Esophagus muscularis mucosa (tissue), 4 donors: Measurements from ENCODE around the gene EEF1E1. TPM values are rescaled to one million over a fixed set of nuclear protein-coding genes. Genes with fewer than 3 reads are reported as not detected.
"Not testable (repeated sequence)": the region's sequence is repeated elsewhere in the genome, so short reads cannot be mapped to it uniquely, and the experiment has no call there.

Experiments
- DNase-seq: peaks from one replicate; pipeline ENCODE4 v3.0.0-alpha.2; 2017; ENCODE audit errors: extremely low spot score
- H3K27ac ChIP-seq, 4 donors: fragments of 200-600 bp; sonication (generic); replicated peaks in 1 of 4; 1 replicate in 3 of 4; 2 replicates in 1 of 4; pipeline ENCODE4 v1.5.1; 2016 to 2019; ENCODE audit warnings: mild to moderate bottlenecking in 1 of 4
- H3K27me3 ChIP-seq, 4 donors: fragments of 200-600 bp; sonication (generic); one replicate each; pipeline versions ENCODE4 v1.5.1 to v1.6.0; 2016 to 2019
- H3K36me3 ChIP-seq, 4 donors: fragments of 200-600 bp; sonication (generic); one replicate each; pipeline ENCODE4 v1.5.1; 2016 to 2019
- H3K4me1 ChIP-seq, 4 donors: fragments of 200-600 bp; sonication (generic); one replicate each; pipeline ENCODE4 v1.5.1; 2016 to 2019
- H3K4me3 ChIP-seq, 4 donors: fragments of 200-600 bp; sonication (generic); 1 replicate in 2 of 4; 2 replicates in 2 of 4; pipeline ENCODE4 v1.5.1; 2016 to 2019; ENCODE audit warnings: mild to moderate bottlenecking in 4 of 4, moderate library complexity in 1 of 4
- H3K9me3 ChIP-seq, 4 donors: fragments of 200-600 bp; sonication (generic); 1 replicate in 3 of 4; 2 replicates in 1 of 4; pipeline ENCODE4 v1.5.1; 2016 to 2019
- EP300 ChIP-seq: sonication (generic); formaldehyde crosslinking; IDR thresholded peaks from one replicate; pipeline ENCODE4 v1.6.1; 2017; ENCODE audit warnings: antibody characterized with exemption
- POLR2A ChIP-seq: fragments of 450-650 bp; IDR thresholded peaks from one replicate; pipeline ENCODE4 v1.6.1; 2017; ENCODE audit warnings: antibody characterized with exemption, moderate library complexity, mild to moderate bottlenecking, low read depth
- POLR2AphosphoS5 ChIP-seq, 2 donors: sonication (generic); formaldehyde crosslinking; IDR thresholded peaks; one replicate each; pipeline ENCODE4 v1.6.1; 2017; ENCODE audit warnings: antibody characterized with exemption in 2 of 2
- WGBS: methylation state at CpG from one replicate; pipeline ENCODE4 v1.1.5; 2018; 5-methylcytosine and 5-hydroxymethylcytosine counted together
- intact Hi-C: fragments of 100-400 bp; cut with DNase I; formaldehyde crosslinking; loops from one replicate; pipeline ENCODE4 v1.15.1; 2023
- total RNA-seq, 4 donors: library from RNA; depleted of rRNA; stranded (reverse); fragments of >200 nt; gene quantifications; one replicate each; pipeline versions ENCODE4 v1.1.0 to v1.2.1, GENCODE V29; 2016
- TF ChIP-seq, protein P1 (sequence below), 3 experiments: fragments of 200-600 bp in 2 of 3; fragments of 450-650 bp in 1 of 3; sonication (generic) in 2 of 3; IDR thresholded peaks; one replicate each; pipeline ENCODE4 v1.5.1; 2017 to 2019; ENCODE audit warnings: antibody characterized with exemption in 3 of 3, mild to moderate bottlenecking in 2 of 3, moderate library complexity in 1 of 3

Gene EEF1E1
- total RNA-seq, 4 donors from 2014 or later = 25.2 to 45.2 (median 37.1) TPM

DNA sequence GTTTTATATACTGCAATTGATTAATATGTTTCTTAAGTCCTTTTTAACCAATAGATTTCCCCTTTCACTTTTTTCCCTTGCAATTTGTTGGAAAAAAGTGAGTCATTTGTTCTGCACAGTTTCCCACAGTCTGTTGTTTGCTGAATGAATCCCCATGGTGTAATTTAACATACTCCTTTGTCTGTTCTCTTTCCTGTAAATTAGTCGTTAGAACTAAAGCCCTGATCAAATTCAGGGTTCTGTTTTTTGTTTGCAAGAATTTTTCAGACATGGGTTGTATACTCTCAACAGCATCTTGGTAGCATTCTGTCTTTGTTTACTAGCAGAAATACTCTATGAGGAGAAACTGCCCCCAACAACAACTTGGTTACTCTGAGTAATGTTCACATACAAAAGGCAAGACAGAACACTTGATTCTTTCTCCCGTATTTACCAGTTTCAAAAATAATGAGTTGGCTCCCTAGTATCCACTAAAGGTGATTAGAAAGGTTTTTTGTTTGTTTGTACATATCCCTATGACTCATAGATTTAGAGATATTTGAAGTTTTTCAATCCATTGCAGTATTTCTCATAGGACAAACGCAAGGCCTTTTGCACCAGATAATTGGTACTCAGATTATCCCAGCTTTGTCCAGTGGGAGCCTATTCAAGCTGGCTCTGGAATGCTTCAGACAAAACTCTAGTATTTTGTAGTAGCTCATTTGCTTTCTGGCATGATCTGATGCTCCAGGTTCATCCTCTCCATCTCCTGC is 54.6 kb downstream of the EEF1E1 start:
- peaks cover 0 to 12% (median 4%) of the 10 kb centered on the region in 4 donors for H3K4me1 ChIP-seq
- H3K27me3 ChIP-seq = no peaks in the 10 kb centered on the region
- H3K27ac ChIP-seq = peak overlapping the region in 1 of 4 donors; percentile 44
- no peak for DNase-seq
- peaks cover 0 to 9% (median 4%) of the 10 kb centered on the region in 4 donors for H3K36me3 ChIP-seq
- H3K4me3 ChIP-seq = no peak overlapping the region
- TF ChIP-seq, protein P1, sequence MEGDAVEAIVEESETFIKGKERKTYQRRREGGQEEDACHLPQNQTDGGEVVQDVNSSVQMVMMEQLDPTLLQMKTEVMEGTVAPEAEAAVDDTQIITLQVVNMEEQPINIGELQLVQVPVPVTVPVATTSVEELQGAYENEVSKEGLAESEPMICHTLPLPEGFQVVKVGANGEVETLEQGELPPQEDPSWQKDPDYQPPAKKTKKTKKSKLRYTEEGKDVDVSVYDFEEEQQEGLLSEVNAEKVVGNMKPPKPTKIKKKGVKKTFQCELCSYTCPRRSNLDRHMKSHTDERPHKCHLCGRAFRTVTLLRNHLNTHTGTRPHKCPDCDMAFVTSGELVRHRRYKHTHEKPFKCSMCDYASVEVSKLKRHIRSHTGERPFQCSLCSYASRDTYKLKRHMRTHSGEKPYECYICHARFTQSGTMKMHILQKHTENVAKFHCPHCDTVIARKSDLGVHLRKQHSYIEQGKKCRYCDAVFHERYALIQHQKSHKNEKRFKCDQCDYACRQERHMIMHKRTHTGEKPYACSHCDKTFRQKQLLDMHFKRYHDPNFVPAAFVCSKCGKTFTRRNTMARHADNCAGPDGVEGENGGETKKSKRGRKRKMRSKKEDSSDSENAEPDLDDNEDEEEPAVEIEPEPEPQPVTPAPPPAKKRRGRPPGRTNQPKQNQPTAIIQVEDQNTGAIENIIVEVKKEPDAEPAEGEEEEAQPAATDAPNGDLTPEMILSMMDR (IDR thresholded peaks at IDR 0.05) = no peak
- H3K9me3 ChIP-seq = no peaks in the 10 kb centered on the region
- intact Hi-C loops = no loop called here
- 78% methylated on average over 3 of the region's 3 CpGs for WGBS

DNA sequence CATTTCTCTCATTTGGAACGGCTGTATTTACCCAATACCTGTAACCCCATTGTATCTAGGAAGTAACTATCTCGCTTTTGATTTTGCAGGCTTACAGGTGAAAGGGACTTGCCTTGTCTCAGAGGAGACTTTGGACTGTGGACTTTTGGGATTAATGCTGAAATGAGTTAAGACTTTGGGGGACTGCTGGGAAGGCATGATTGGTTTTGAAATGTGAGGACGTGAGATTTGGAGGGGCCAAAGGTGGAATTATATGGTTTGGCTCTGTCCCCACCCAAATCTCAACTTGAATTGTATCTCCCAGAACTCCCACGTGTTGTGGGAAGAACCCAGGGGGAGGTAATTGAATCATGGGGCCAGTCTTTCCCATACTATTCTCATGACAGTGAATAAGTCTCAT is 56.6 kb downstream of the EEF1E1 start:
- intact Hi-C loops, H3K9me3 ChIP-seq, H3K4me3 ChIP-seq, DNase-seq, H3K36me3 ChIP-seq, H3K27me3 ChIP-seq, H3K27ac ChIP-seq: not testable (repeated sequence)
- H3K4me1 ChIP-seq = peaks cover 0 to 12% (median 4%) of the 10 kb centered on the region in 4 donors
- 94% methylated on average over 4 of the region's 4 CpGs for WGBS

DNA sequence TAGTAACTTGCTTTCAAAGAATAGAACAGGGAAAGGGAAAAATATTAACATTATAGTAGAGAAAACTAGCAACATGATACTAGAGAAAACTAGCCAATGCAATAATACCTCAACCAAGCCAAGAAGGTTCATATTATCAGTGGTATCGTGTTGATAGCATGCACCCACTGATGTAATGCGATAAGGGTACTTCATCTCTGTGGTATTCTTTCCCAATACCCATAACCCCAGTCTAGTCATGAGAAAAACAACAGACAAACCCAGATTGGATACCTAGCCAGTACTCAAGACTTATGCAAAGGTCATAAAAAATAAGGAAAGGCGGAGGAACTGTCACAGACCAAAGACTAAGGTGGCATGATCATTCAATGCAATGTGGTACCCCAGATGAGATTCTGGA is 59.1 kb downstream of the EEF1E1 start:
- intact Hi-C loops = no loop called here

DNA sequence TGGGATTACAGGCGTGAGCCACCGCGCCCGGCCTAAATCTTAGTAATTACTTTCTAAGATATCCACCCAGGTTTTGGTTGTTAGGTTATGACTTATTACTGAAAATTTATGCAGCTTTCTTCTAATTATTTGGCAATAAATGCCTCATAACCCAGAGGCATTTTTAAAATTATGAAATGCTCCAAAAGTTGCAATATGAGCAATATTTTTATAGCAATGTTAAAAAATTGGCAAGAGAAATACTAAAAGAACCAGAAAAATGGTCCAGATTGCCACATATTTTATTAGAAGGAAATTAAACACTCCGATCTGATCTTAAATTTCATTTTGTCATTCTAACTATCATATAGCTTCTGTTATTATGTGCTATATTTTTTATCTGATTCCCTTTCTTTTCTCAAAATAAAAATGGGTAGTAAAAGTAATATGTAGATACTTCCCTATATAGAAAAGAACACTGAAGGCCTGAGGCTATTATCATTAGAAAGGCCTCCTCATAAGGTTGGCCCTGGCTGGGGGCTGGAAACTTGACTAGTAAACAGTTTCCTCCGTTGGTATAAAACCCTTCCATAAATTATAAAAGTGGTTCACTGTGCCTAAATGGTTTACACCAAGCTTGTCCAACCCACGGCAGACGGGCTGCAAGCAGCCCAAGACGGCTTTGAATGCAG is 60.3 kb downstream of the EEF1E1 start:
- WGBS = 94% methylated on average over 9 of the region's 9 CpGs
- DNase-seq = no peak
- TF ChIP-seq POLR2AphosphoS5 (IDR thresholded peaks at IDR 0.05) = no peak
- TF ChIP-seq POLR2A = no peak
- TF ChIP-seq EP300 = no peak
- TF ChIP-seq, protein P1 (IDR thresholded peaks at IDR 0.05) = no peak
- Histone ChIP-seq H3K27ac (no peak overlapping the region), H3K27me3 (no peaks in the 10 kb centered on the region), H3K36me3 (peaks cover 0 to 31% (median 14%) of the 10 kb centered on the region in 4 donors), H3K4me3 (no peak overlapping the region), H3K9me3 (no peaks in the 10 kb centered on the region), H3K4me1 (peaks cover 0 to 2% (median under 1%) of the 10 kb centered on the region in 4 donors)
- intact Hi-C loops = no loop called here

More for the DNA sequence above, 59.1 kb downstream of the EEF1E1 start:
- peaks cover 0 to 12% (median 4%) of the 10 kb centered on the region in 4 donors for H3K4me1 ChIP-seq
- no peak for DNase-seq
- no peaks in the 10 kb centered on the region for H3K9me3 ChIP-seq
- H3K36me3 ChIP-seq = peaks cover 0 to 31% (median 14%) of the 10 kb centered on the region in 4 donors
- TF ChIP-seq POLR2A = no peak
- no peak for TF ChIP-seq EP300
- no peak for TF ChIP-seq POLR2AphosphoS5 (IDR thresholded peaks at IDR 0.05)
- TF ChIP-seq, protein P1 (IDR thresholded peaks at IDR 0.05) = no peak
- no peak overlapping the region for H3K4me3 ChIP-seq
- WGBS = 56% methylated on average over 3 of the region's 3 CpGs
- H3K27me3 ChIP-seq = no peaks in the 10 kb centered on the region
- H3K27ac ChIP-seq = no peak overlapping the region

DNA sequence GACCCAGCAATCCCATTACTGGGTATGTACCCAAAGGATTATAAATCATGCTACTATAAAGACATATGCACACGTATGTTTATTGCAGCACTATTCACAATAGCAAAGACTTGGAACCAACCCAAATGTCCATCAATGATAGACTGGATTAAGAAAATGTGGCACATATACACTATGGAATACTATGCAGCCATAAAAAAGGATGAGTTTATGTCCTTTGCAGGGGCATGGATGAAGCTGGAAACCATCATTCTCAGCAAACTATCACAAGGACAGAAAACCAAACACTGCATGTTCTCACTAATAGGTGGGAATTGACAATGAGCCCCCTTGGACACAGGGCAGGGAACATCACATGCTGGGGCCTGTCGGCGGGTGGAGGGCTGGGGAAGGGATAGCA is 68.2 kb downstream of the EEF1E1 start:
- H3K9me3 ChIP-seq, intact Hi-C loops, H3K27ac ChIP-seq, H3K27me3 ChIP-seq, H3K4me1 ChIP-seq, H3K4me3 ChIP-seq, DNase-seq: not testable (repeated sequence)
- 90% methylated on average over 3 of the region's 3 CpGs for WGBS
- peaks cover 0 to 10% (median 3%) of the 10 kb centered on the region in 4 donors for H3K36me3 ChIP-seq
